ENCODE measurements around the gene FYTTD1. TPM values are rescaled to one million over a fixed set of nuclear protein-coding genes. Genes with fewer than 3 reads are reported as not detected.

FYTTD1 gene
- total RNA-seq, 2 experiments from 2014 or later = 75.8 to 78.2 TPM

GRCh38 chr3:197711973-197712707 lies 37.5 kb upstream of the FYTTD1 start:
- Histone ChIP-seq H3K4me1 (ENCODE audit: insufficient read depth, low read length) (peaks cover 9% of the 10 kb centered on the region), H3K27ac (ENCODE audit: low read depth in 1 of 2, low read length in 2 of 2) (peak overlapping the region; percentile 74 to 87), H3K9me3 (ENCODE audit: control insufficient read depth in 1 of 2, insufficient read depth in 1 of 2, low read length in 2 of 2) (no peaks in the 10 kb centered on the region), H3K27me3 (ENCODE audit: control insufficient read depth in 1 of 2, insufficient read depth in 2 of 2, low read length in 2 of 2) (no peaks in the 10 kb centered on the region), H3K36me3 (ENCODE audit: insufficient read depth, low read length) (peaks cover 11% of the 10 kb centered on the region), H3K4me3 (ENCODE audit: low read length) (peak overlapping the region; percentile 47)
- no peak for TF ChIP-seq CTCF (IDR thresholded peaks at IDR 0.05)
- H3K36me3 Mint-ChIP-seq (ENCODE audit: low read depth) = peaks cover 28% of the 10 kb centered on the region
- ChIA-PET CTCF (interaction anchor here (0.5 to 1.7 kb wide), 4 partner anchors 11 to 131 kb away, joined by 3 to 9 read pairs (median 4); partner anchors contain the start of gene FYTTD1), POLR2A (interaction anchor here (0.6 to 4.1 kb wide), 23 partner anchors 9 to 770 kb away, joined by 3 to 38 read pairs (median 5); partner anchors contain the start of genes BDH1, FYTTD1, LRCH3 and NCBP2)
- DNase-seq = peak; percentile 71 to 97 (median 82)
- H3K4me3 Mint-ChIP-seq = peak overlapping the region; percentile 80
- H3K27me3 Mint-ChIP-seq = no peaks in the 10 kb centered on the region
- peak; percentile 98 for ATAC-seq (ENCODE audit: poor library complexity)
- peak overlapping the region; percentile 88 for H3K27ac Mint-ChIP-seq
- intact Hi-C loops (cut with DNase I, micrococcal nuclease) = loop anchor here (1.0 to 10.0 kb wide), 4 partner anchors 24 to 417 kb away; partner anchors contain the start of genes DLG1 (in 1 of the 2), FYTTD1 (in 1 of the 2), LRCH3 (in 1 of the 2) and RUBCN (in 1 of the 2)
- peaks cover 25% of the 10 kb centered on the region for H3K4me1 Mint-ChIP-seq (ENCODE audit: low read depth)
- H3K9me3 Mint-ChIP-seq = no peaks in the 10 kb centered on the region

GRCh38 chr3:197713477-197713822 lies 36.2 kb upstream of the FYTTD1 start:
- no peaks in the 10 kb centered on the region for H3K9me3 ChIP-seq (ENCODE audit: control insufficient read depth in 1 of 2, insufficient read depth in 1 of 2, low read length in 2 of 2)
- POLR2A ChIA-PET = interaction anchor here (1.0 to 4.1 kb wide), 7 partner anchors 11 to 135 kb away, joined by 3 to 38 read pairs (median 27); partner anchors contain the start of genes FYTTD1, LRCH3 and RUBCN
- peaks cover 9% of the 10 kb centered on the region for H3K4me1 ChIP-seq (ENCODE audit: insufficient read depth, low read length)
- TF ChIP-seq CTCF (IDR thresholded peaks at IDR 0.05) = no peak
- CTCF ChIA-PET = interaction anchor here (1.0 to 1.7 kb wide), 2 partner anchors 36 to 37 kb away, joined by 3 to 9 read pairs; partner anchors contain the start of gene FYTTD1
- H3K4me3 ChIP-seq (ENCODE audit: low read length) = no peak overlapping the region
- ATAC-seq (ENCODE audit: poor library complexity) (no peak), DNase-seq (no peak)
- Mint-ChIP-seq H3K9me3 (no peaks in the 10 kb centered on the region), H3K4me1 (ENCODE audit: low read depth) (peaks cover 25% of the 10 kb centered on the region), H3K36me3 (ENCODE audit: low read depth) (peaks cover 39% of the 10 kb centered on the region), H3K27me3 (no peaks in the 10 kb centered on the region), H3K4me3 (no peak overlapping the region), H3K27ac (peak overlapping the region; percentile 88)
- intact Hi-C loops (cut with DNase I, micrococcal nuclease) = loop anchor here (1.0 to 10.0 kb wide), 3 partner anchors 23 to 419 kb away; partner anchors contain the start of genes DLG1 (in 1 of the 2), LRCH3 (in 1 of the 2) and RUBCN (in 1 of the 2)
- peaks cover 18% of the 10 kb centered on the region for H3K36me3 ChIP-seq (ENCODE audit: insufficient read depth, low read length)
- no peaks in the 10 kb centered on the region for H3K27me3 ChIP-seq (ENCODE audit: control insufficient read depth in 1 of 2, insufficient read depth in 2 of 2, low read length in 2 of 2)
- peak overlapping the region; percentile 74 to 87 for H3K27ac ChIP-seq (ENCODE audit: low read depth in 1 of 2, low read length in 2 of 2)

- Mint-ChIP-seq H3K27me3 (no peaks in the 10 kb centered on the region), H3K27ac (peak overlapping the region; percentile 88), H3K9me3 (no peaks in the 10 kb centered on the region), H3K36me3 (ENCODE audit: low read depth) (peaks cover 42% of the 10 kb centered on the region), H3K4me3 (no peak overlapping the region), H3K4me1 (ENCODE audit: low read depth) (peaks cover 25% of the 10 kb centered on the region)
- Histone ChIP-seq H3K36me3 (ENCODE audit: insufficient read depth, low read length) (peaks cover 14% of the 10 kb centered on the region), H3K4me3 (ENCODE audit: low read length) (no peak overlapping the region), H3K27me3 (ENCODE audit: control insufficient read depth in 1 of 2, insufficient read depth in 2 of 2, low read length in 2 of 2) (no peaks in the 10 kb centered on the region), H3K4me1 (ENCODE audit: insufficient read depth, low read length) (peaks cover 9% of the 10 kb centered on the region), H3K27ac (ENCODE audit: low read depth in 1 of 2, low read length in 2 of 2) (no peak overlapping the region), H3K9me3 (ENCODE audit: control insufficient read depth in 1 of 2, insufficient read depth in 1 of 2, low read length in 2 of 2) (no peaks in the 10 kb centered on the region)
- TF ChIP-seq CTCF (IDR thresholded peaks at IDR 0.05) = no peak
- intact Hi-C loops (cut with DNase I, micrococcal nuclease) = loop anchor here (5.0 to 10.0 kb wide), 2 partner anchors 78 to 419 kb away; partner anchors contain the start of genes DLG1 (in 1 of the 2) and LRCH3 (in 1 of the 2)
- POLR2A ChIA-PET = interaction anchor here (0.8 to 4.1 kb wide), 3 partner anchors 22 to 35 kb away, joined by 4 to 38 read pairs (median 4); partner anchors contain the start of gene RUBCN
- no peak for ATAC-seq (ENCODE audit: poor library complexity)
- DNase-seq = no peak
- CTCF ChIA-PET = interaction anchor here (2.2 kb wide), 1 partner anchor 35 kb away, joined by 7 read pairs; no protein-coding TSS in a partner anchor
These were observed 35.4 kb upstream of the FYTTD1 start for GRCh38 chr3:197714251-197714650.

Data from CD4-positive, alpha-beta T cell (primary cell).